Ishikawa (cell line): ENCODE measurements around the gene NCOA6.

Source experiments
- CEBPB ChIP-seq: IDR thresholded peaks from 2 replicates; pipeline ENCODE4 v1.6.1; 2012
- CREB1 ChIP-seq: IDR thresholded peaks from 2 replicates; pipeline ENCODE4 v1.6.1; 2012; ENCODE audit warnings: low read depth
- EGR1 ChIP-seq: IDR thresholded peaks from 2 replicates; pipeline ENCODE4 v1.6.1; 2012
- EP300 ChIP-seq: IDR thresholded peaks from 2 replicates; pipeline ENCODE4 v1.6.1; 2012; ENCODE audit warnings: borderline replicate concordance
- FOXM1 ChIP-seq: IDR thresholded peaks from 2 replicates; pipeline ENCODE4 v1.6.1; 2012; ENCODE audit warnings: low read depth, borderline replicate concordance
- MAX ChIP-seq: IDR thresholded peaks from 2 replicates; pipeline ENCODE4 v1.6.1; 2012
- NFIC ChIP-seq: IDR thresholded peaks from 2 replicates; pipeline ENCODE4 v1.6.1; 2012
- RAD21 ChIP-seq: IDR thresholded peaks from 2 replicates; pipeline ENCODE4 v1.6.1; 2012; ENCODE audit warnings: low read depth
- REST ChIP-seq: IDR thresholded peaks from 2 replicates; pipeline ENCODE4 v1.6.1; 2012; ENCODE audit warnings: low read depth, mild to moderate bottlenecking
- TAF1 ChIP-seq: IDR thresholded peaks from 2 replicates; pipeline ENCODE4 v1.6.1; 2012; ENCODE audit warnings: low read depth, mild to moderate bottlenecking
- TCF12 ChIP-seq: IDR thresholded peaks from 2 replicates; pipeline ENCODE4 v1.6.1; 2012; ENCODE audit warnings: low read depth
- TEAD4 ChIP-seq: IDR thresholded peaks from 2 replicates; pipeline ENCODE4 v1.6.1; 2012
- USF1 ChIP-seq: IDR thresholded peaks from 2 replicates; pipeline ENCODE4 v1.6.1; 2012
- YY1 ChIP-seq: IDR thresholded peaks from 2 replicates; pipeline ENCODE4 v1.6.1; 2012; ENCODE audit warnings: low read depth
- ZBTB7A ChIP-seq: IDR thresholded peaks from 2 replicates; pipeline ENCODE4 v1.6.1; 2012; ENCODE audit warnings: low read depth

NCOA6 gene

GRCh38 chr20:34798328-34798727 is 27.1 kb downstream of the NCOA6 start:
- TF ChIP-seq RAD21 (no peak), NFIC (no peak), MAX (no peak), EP300 (no peak), TCF12 (no peak), USF1 (no peak), ZBTB7A (no peak), EGR1 (no peak), CREB1 (no peak), FOXM1 (no peak), TEAD4 (no peak), CEBPB (no peak), REST (no peak), TAF1 (no peak), YY1 (no peak)

GRCh38 chr20:34797012-34797995 is 28.1 kb downstream of the NCOA6 start:
- no peak for TF ChIP-seq NFIC
- TF ChIP-seq REST = no peak
- no peak for TF ChIP-seq MAX
- TF ChIP-seq EP300 = no peak
- TF ChIP-seq EGR1 = no peak
- TF ChIP-seq TAF1 = no peak
- no peak for TF ChIP-seq ZBTB7A
- TF ChIP-seq CEBPB = no peak
- TF ChIP-seq TEAD4 = no peak
- TF ChIP-seq RAD21 = no peak
- no peak for TF ChIP-seq TCF12
- TF ChIP-seq CREB1 = no peak
- TF ChIP-seq USF1 = no peak
- no peak for TF ChIP-seq FOXM1
- TF ChIP-seq YY1 = no peak

GRCh38 chr20:34794006-34794585 is 31.4 kb downstream of the NCOA6 start:
- TF ChIP-seq NFIC (no peak), EGR1 (no peak), YY1 (no peak), MAX (no peak)

GRCh38 chr20:34792687-34793363 is 32.6 kb downstream of the NCOA6 start:
- TF ChIP-seq CREB1 = no peak
- TF ChIP-seq TEAD4 = no peak
- TF ChIP-seq TAF1 = no peak
- no peak for TF ChIP-seq EP300
- no peak for TF ChIP-seq ZBTB7A

- no peak for TF ChIP-seq FOXM1
- no peak for TF ChIP-seq EP300
- no peak for TF ChIP-seq MAX
- TF ChIP-seq ZBTB7A = no peak
Measured at GRCh38 chr20:34791289-34792020, 34.0 kb downstream of the NCOA6 start.
